OCI-LY3 (cell line): Measurements from ENCODE around the gene GALNT10.

Experiments
- H2AFZ ChIP-seq: fragments of 200-600, 300-600 bp; shearing (Covaris generic); 2 replicates; pipeline ENCODE4 v1.6.0; 2014; ENCODE audit warnings: antibody characterized with exemption, low read depth, low read length
- H3K27ac ChIP-seq: fragments of 200-600, 300-600 bp; sonication (generic); 2 replicates; pipeline ENCODE4 v1.5.1; 2014; ENCODE audit warnings: mild to moderate bottlenecking, low read length, moderate library complexity, mixed read lengths
- H3K27me3 ChIP-seq: fragments of 200-600, 300-600 bp; sonication (generic); 2 replicates; pipeline ENCODE4 v1.6.1; 2014; ENCODE audit warnings: low read depth, low read length, mixed read lengths
- H3K36me3 ChIP-seq: fragments of 200-600, 300-600 bp; sonication (generic); replicated peaks from 2 replicates; pipeline ENCODE3; 2014; ENCODE audit warnings: low read depth, low read length, mixed read lengths
- H3K4me1 ChIP-seq: fragments of 300-600, 200-600 bp; sonication (generic); 2 replicates; pipeline ENCODE4 v1.6.1; 2014; ENCODE audit warnings: low read length, mixed read lengths
- H3K4me2 ChIP-seq: fragments of 200-600, 300-600 bp; sonication (generic); 2 replicates; pipeline ENCODE4 v1.6.1; 2014; ENCODE audit warnings: low read length, mixed read lengths
- H3K4me3 ChIP-seq: fragments of 300-600, 200-600 bp; sonication (generic); 2 replicates; pipeline ENCODE4 v1.5.1; 2014; ENCODE audit warnings: antibody characterized with exemption, mild to moderate bottlenecking, low read length, moderate library complexity
- H3K79me2 ChIP-seq: fragments of 300-600, 200-600 bp; shearing (Covaris generic); 2 replicates; pipeline ENCODE4 v1.6.1; 2014; ENCODE audit warnings: mild to moderate bottlenecking, low read length, mixed read lengths
- H3K9ac ChIP-seq: fragments of 300-600, 200-600 bp; shearing (Covaris generic); 2 replicates; pipeline ENCODE4 v1.6.0; 2014; ENCODE audit warnings: mild to moderate bottlenecking, low read length, moderate library complexity
- H3K9me3 ChIP-seq: fragments of 200-600, 300-600 bp; shearing (Covaris generic); 2 replicates; pipeline ENCODE4 v1.6.1; 2014; ENCODE audit warnings: low read length, mixed read lengths; ENCODE audit not compliant: insufficient read depth
- H4K20me1 ChIP-seq: fragments of 200-600, 300-600 bp; sonication (generic); 2 replicates; pipeline ENCODE4 v1.6.1; 2016; ENCODE audit warnings: low read length, mixed read lengths; ENCODE audit not compliant: insufficient read depth
- CTCF ChIP-seq: fragments of 200-600, 300-600 bp; sonication (generic); IDR thresholded peaks from 2 replicates; pipeline ENCODE4 v1.5.1; 2014; ENCODE audit warnings: antibody characterized with exemption, low read length, low read depth
- EZH2phosphoT487 ChIP-seq: fragments of 200-600 bp; shearing (Covaris generic); IDR thresholded peaks from 2 replicates; pipeline ENCODE4 v1.6.1; 2018; ENCODE audit warnings: antibody characterized with exemption, mixed run types, low read depth

GALNT10 gene

GRCh38 chr5:154200221-154200620 is 9.7 kb downstream of the GALNT10 start:
- Histone ChIP-seq H3K9ac (no peak overlapping the region), H3K79me2 (no peaks in the 10 kb centered on the region), H2AFZ (no peak overlapping the region), H3K4me3 (no peak overlapping the region), H3K4me2 (no peak overlapping the region), H3K27ac (no peak overlapping the region), H3K27me3 (no peaks in the 10 kb centered on the region), H4K20me1 (no peaks in the 10 kb centered on the region; the same call in 1 of the 2 replicates), H3K36me3 (no peaks in the 10 kb centered on the region), H3K9me3 (no peaks in the 10 kb centered on the region), H3K4me1 (no peaks in the 10 kb centered on the region)
- TF ChIP-seq EZH2phosphoT487 (no peak), CTCF (no peak)

DNA sequence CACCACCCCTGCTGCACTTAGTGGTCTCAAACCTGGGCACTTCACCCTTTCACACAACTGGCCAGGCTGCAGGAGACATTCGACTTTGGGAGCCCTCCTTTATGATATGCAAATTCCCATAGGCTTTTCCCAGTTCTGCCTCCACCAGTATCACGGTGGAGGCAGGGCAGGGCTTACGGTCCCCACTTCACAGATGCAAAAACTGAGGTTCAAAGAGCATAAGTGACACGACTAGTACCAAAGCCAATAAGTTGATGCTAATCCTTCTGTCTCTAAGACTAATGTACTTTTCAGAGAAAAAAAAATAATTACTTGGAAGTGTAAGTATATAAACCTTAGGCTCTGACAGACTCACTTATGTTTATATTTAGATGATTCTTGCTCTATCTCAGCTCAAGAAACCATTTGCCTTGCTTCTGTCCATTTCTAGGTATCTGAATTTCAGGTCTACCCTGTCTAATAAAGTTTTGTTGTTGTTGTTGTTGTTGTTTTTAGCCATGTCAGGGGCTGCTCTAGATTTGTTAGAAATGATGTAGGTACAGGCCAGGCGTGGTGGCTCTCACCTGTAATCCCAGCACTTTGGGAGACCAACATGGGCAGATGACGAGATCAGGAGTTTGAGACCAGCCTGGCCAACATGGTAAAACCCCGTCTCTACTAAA is 10.7 kb downstream of the GALNT10 start:
- Histone ChIP-seq H3K4me3 (no peak overlapping the region), H3K27ac (no peak overlapping the region), H3K4me1 (no peaks in the 10 kb centered on the region), H3K36me3 (no peaks in the 10 kb centered on the region), H3K9me3 (no peaks in the 10 kb centered on the region), H4K20me1 (no peaks in the 10 kb centered on the region; the same call in 1 of the 2 replicates), H3K4me2 (no peak overlapping the region), H3K9ac (no peak overlapping the region), H3K27me3 (no peaks in the 10 kb centered on the region), H2AFZ (no peak overlapping the region), H3K79me2 (no peaks in the 10 kb centered on the region)
- TF ChIP-seq CTCF, result no peak
- no peak for TF ChIP-seq EZH2phosphoT487

DNA sequence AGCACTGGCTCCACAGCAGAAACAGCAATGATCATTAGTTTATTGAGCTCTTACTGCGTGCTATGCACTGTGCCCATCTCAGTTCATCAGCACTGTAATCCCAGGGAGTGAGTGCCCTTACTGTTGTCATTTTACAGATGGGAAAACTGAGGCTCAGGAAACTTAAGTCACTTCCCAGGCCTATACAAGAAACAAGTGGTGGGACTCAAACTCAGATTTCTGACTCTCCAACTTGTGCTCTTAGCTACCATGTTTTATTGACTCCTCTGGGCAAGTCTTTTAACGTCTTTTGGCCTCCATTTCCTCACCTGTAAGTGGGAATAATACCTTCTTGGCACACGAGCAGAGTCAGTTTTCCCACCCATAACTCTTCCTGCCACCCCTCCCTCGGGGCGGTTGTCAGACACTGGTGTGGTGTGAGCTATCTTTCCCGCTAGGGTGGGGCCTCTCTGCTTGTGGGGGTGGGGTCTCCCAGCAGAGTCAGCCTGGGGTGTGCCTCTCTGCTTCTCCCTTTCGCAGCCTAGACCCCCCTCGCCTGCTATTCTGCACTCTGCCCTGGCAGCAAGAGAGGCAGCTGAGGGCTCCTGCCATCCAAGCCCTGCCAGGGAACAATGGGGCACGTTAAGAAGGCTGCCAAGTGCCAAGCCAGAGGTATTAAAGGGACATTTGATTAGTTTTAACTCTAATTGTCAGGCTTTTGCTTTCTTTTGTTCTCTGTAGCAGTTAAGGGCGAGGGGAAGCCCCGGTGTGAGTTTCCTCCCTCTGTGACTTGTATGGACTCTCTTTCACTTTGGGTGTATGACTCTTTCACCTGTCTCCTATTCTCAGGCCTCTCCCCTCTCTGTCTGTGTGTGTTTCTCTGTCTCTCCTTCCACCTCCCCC is 12.1 kb downstream of the GALNT10 start:
- Histone ChIP-seq H3K9me3 (no peaks in the 10 kb centered on the region), H3K27me3 (no peaks in the 10 kb centered on the region), H3K79me2 (no peaks in the 10 kb centered on the region), H3K36me3 (no peaks in the 10 kb centered on the region), H3K4me3 (no peak overlapping the region), H4K20me1 (no peaks in the 10 kb centered on the region; the same call in 1 of the 2 replicates), H3K4me1 (no peaks in the 10 kb centered on the region), H2AFZ (no peak overlapping the region), H3K9ac (no peak overlapping the region), H3K27ac (no peak overlapping the region), H3K4me2 (no peak overlapping the region)
- no peak for TF ChIP-seq CTCF
- TF ChIP-seq EZH2phosphoT487, result no peak

DNA sequence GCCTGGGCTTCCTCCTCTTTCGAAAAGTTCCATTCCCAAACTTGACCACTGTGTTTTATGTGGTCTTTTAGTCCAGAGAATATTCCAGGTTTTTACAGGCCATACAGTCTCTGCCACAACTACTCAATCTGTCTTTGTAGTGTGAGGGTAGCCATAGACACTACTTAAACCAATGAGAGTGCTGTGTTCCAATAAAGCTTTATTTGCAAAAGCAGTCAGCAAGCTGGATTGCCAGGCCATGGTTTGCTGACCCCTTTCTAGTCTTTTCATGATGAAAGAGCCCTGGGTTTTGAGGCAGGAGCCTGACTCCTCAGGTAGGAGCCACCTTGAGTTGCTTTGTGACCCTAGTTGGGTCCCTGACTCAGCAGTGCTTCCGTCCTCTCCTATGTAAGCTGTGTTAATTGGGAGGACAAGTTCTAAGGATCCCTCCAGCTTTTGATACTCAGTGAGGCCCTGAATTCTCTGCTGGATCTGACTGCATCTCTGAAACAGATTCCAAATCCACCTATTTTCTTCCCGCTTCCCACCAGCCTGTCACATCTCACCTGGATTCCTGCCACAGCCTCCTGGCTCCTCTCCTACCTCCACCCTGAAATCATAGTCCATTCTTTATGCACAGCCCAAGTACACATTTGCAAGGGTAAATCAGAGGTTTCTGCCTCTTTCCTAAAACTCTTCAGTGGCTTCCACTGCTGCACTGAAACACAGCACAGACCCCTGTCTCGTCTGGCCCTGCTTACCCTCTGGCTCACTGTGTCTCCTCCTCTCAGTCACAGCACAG is 13.5 kb downstream of the GALNT10 start:
- Histone ChIP-seq H3K9ac (no peak overlapping the region), H3K4me1 (no peaks in the 10 kb centered on the region), H2AFZ (no peak overlapping the region), H3K27me3 (no peaks in the 10 kb centered on the region), H3K27ac (no peak overlapping the region), H3K9me3 (no peaks in the 10 kb centered on the region), H3K4me2 (no peak overlapping the region), H3K79me2 (no peaks in the 10 kb centered on the region), H3K36me3 (no peaks in the 10 kb centered on the region), H4K20me1 (no peaks in the 10 kb centered on the region), H3K4me3 (no peak overlapping the region)
- TF ChIP-seq CTCF (no peak), EZH2phosphoT487 (no peak)
